ENCODE results near the gene PEMT. TPM values are rescaled to one million over a fixed set of nuclear protein-coding genes. Genes with fewer than 3 reads are reported as not detected.

The PEMT gene
- total RNA-seq, 1 experiment from 2014 or later: 25.6 TPM

DNA sequence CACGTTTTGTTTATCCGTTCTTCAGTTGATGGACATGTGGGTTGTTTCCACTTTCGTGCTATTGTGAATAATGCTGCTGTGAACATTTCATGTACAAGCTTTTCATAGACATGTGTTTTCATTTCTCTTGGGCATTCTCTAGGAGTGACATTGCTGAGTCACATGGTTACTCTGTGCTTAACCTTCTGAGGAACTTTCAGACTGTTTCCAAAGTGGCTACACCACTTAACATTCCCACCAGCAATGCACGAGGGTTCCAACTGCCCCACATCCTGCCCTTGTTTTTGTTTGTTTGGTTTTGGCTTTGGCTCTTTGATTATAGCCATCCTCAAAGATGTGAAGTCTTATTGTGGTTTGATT lies 14.2 kb upstream of the PEMT start:
- TF ChIP-seq CTCF (IDR thresholded peaks at IDR 0.05; ENCODE audit: unreplicated experiment): no peak
- no peak overlapping the region for H3K4me3 Mint-ChIP-seq (ENCODE audit: low read depth, unreplicated experiment)
- no peaks in the 10 kb centered on the region for H3K36me3 Mint-ChIP-seq (ENCODE audit: insufficient read depth, unreplicated experiment)
- H3K27ac Mint-ChIP-seq (ENCODE audit: unreplicated experiment): no peak overlapping the region
- no TSS peak for BruUV-seq (replicated peaks)
- intact Hi-C loops (cut with micrococcal nuclease; ENCODE audit: unreplicated experiment): no loop called here
- no peak for DNase-seq
- no peaks in the 10 kb centered on the region for H3K9me3 Mint-ChIP-seq (ENCODE audit: low read depth, unreplicated experiment)
- H3K4me1 Mint-ChIP-seq (ENCODE audit: low read depth, unreplicated experiment): no peaks in the 10 kb centered on the region
- H3K27me3 Mint-ChIP-seq (ENCODE audit: unreplicated experiment): peaks cover 8% of the 10 kb centered on the region
- CTCF ChIA-PET: no interaction called here

DNA sequence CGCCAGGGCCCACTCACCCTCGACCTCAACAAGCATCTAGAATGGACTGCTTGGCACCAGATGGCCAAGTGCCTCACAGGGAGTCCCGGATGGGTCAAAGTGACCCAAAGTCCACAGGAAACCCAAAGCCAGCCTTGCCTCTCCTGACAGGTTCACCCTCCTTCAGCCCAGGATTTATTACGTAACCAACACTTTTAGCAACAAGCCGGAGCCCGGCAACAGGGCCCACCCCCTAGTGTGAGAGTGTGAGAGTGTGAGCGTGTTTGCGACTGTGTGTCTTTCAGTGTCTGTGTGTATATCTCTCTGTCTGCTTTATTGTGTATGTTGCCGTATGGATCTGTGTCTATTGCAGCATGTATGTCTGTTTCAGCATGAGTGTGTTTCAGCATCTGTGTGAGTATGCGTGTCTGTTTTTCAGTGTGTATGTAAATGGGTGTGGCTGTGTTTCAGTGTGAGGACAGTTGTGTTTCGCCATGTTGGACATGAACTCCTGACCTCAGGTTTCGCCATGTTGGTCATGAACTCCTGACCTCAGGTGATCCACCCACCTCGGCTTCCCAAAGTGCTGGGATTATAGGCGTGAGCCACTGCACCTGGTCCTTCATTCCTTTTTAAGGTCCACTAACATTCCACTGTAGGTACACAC lies 13.7 kb upstream of the PEMT start:
- intact Hi-C loops (cut with micrococcal nuclease; ENCODE audit: unreplicated experiment): no loop called here
- Mint-ChIP-seq H3K4me3 (ENCODE audit: low read depth, unreplicated experiment) (no peak overlapping the region), H3K4me1 (ENCODE audit: low read depth, unreplicated experiment) (no peaks in the 10 kb centered on the region), H3K9me3 (ENCODE audit: low read depth, unreplicated experiment) (no peaks in the 10 kb centered on the region), H3K36me3 (ENCODE audit: insufficient read depth, unreplicated experiment) (no peaks in the 10 kb centered on the region), H3K27me3 (ENCODE audit: unreplicated experiment) (peaks cover 8% of the 10 kb centered on the region), H3K27ac (ENCODE audit: unreplicated experiment) (no peak overlapping the region)
- no TSS peak for BruUV-seq (replicated peaks)
- CTCF ChIA-PET: no interaction called here
- no peak for TF ChIP-seq CTCF (IDR thresholded peaks at IDR 0.05; ENCODE audit: unreplicated experiment)
- no peak for DNase-seq

GRCh38 chr17:17603895-17604225 lies 12.4 kb upstream of the PEMT start:
- no peaks in the 10 kb centered on the region for H3K36me3 Mint-ChIP-seq (ENCODE audit: insufficient read depth, unreplicated experiment)
- H3K4me1 Mint-ChIP-seq (ENCODE audit: low read depth, unreplicated experiment): no peaks in the 10 kb centered on the region
- H3K27ac Mint-ChIP-seq (ENCODE audit: unreplicated experiment): no peak overlapping the region
- no peak overlapping the region for H3K4me3 Mint-ChIP-seq (ENCODE audit: low read depth, unreplicated experiment)
- peaks cover 8% of the 10 kb centered on the region for H3K27me3 Mint-ChIP-seq (ENCODE audit: unreplicated experiment)
- BruUV-seq (replicated peaks): no TSS peak
- intact Hi-C loops (cut with micrococcal nuclease; ENCODE audit: unreplicated experiment): no loop called here
- no peaks in the 10 kb centered on the region for H3K9me3 Mint-ChIP-seq (ENCODE audit: low read depth, unreplicated experiment)
- no peak for DNase-seq
- CTCF ChIA-PET: no interaction called here
- no peak for TF ChIP-seq CTCF (IDR thresholded peaks at IDR 0.05; ENCODE audit: unreplicated experiment)

- Mint-ChIP-seq H3K4me1 (ENCODE audit: low read depth, unreplicated experiment) (no peaks in the 10 kb centered on the region), H3K4me3 (ENCODE audit: low read depth, unreplicated experiment) (no peak overlapping the region), H3K36me3 (ENCODE audit: insufficient read depth, unreplicated experiment) (no peaks in the 10 kb centered on the region), H3K9me3 (ENCODE audit: low read depth, unreplicated experiment) (no peaks in the 10 kb centered on the region), H3K27me3 (ENCODE audit: unreplicated experiment) (peaks cover 8% of the 10 kb centered on the region), H3K27ac (ENCODE audit: unreplicated experiment) (no peak overlapping the region)
- BruUV-seq (replicated peaks): no TSS peak
- CTCF ChIA-PET: no interaction called here
- intact Hi-C loops (cut with micrococcal nuclease; ENCODE audit: unreplicated experiment): no loop called here
- DNase-seq: no peak
- TF ChIP-seq CTCF (IDR thresholded peaks at IDR 0.05; ENCODE audit: unreplicated experiment): no peak
These were observed 11.8 kb upstream of the PEMT start for GRCh38 chr17:17603178-17603894.

All from Calu3 (cell line).